Activated CD4-positive, CD25-positive, alpha-beta regulatory T cell treated with anti-CD3 and anti-CD28 coated beads, Interleukin-2, amount 50 U/mL, for 16 hours (primary cell): ENCODE measurements around the gene SCOC.

Source experiments
- DNase-seq: peaks from one replicate; pipeline ENCODE4 v3.0.0-alpha.2; 2020; ENCODE audit warnings: low read depth, low spot score

SCOC gene

GRCh38 chr4:140373328-140374129 lies at the start of gene SCOC:
TSS of gene SCOC (plus strand) at chr4:140373646. CDS start at chr4:140379171, 5,525 bp downstream.
- peak; percentile 97 for DNase-seq

GRCh38 chr4:140326395-140326993 lies 47.0 kb upstream of the SCOC start:
- no peak for DNase-seq

GRCh38 chr4:140330311-140330900 lies 43.0 kb upstream of the SCOC start:
- DNase-seq, result no peak

- DNase-seq, result no peak
Observed at GRCh38 chr4:140331245-140331644, 42.2 kb upstream of the SCOC start.

- no peak for DNase-seq
Observed at GRCh38 chr4:140331876-140332275, 41.6 kb upstream of the SCOC start.

GRCh38 chr4:140332734-140333133 lies 40.7 kb upstream of the SCOC start:
- no peak for DNase-seq

- no peak for DNase-seq
Observed at GRCh38 chr4:140333523-140333922, 39.9 kb upstream of the SCOC start.

- no peak for DNase-seq
Observed at GRCh38 chr4:140335076-140335475, 38.4 kb upstream of the SCOC start.

GRCh38 chr4:140336730-140337129 lies 36.7 kb upstream of the SCOC start:
- no peak for DNase-seq

GRCh38 chr4:140342620-140343019 lies 30.8 kb upstream of the SCOC start:
- no peak for DNase-seq

GRCh38 chr4:140343303-140343702 lies 30.1 kb upstream of the SCOC start:
- DNase-seq, result no peak

- DNase-seq, result no peak
Observed at GRCh38 chr4:140344101-140344500, 29.3 kb upstream of the SCOC start.

GRCh38 chr4:140344621-140345020 lies 28.8 kb upstream of the SCOC start:
- no peak for DNase-seq

- DNase-seq, result no peak
Observed at GRCh38 chr4:140346136-140346535, 27.3 kb upstream of the SCOC start.

- DNase-seq, result no peak
Observed at GRCh38 chr4:140349816-140350215, 23.6 kb upstream of the SCOC start.

GRCh38 chr4:140351093-140352075 lies 22.1 kb upstream of the SCOC start:
- DNase-seq, result no peak

- DNase-seq, result no peak
Observed at GRCh38 chr4:140353786-140354185, 19.7 kb upstream of the SCOC start.

- DNase-seq, result no peak
Observed at GRCh38 chr4:140355288-140355687, 18.2 kb upstream of the SCOC start.

GRCh38 chr4:140357868-140358267 lies 15.6 kb upstream of the SCOC start:
- no peak for DNase-seq

- DNase-seq, result no peak
Observed at GRCh38 chr4:140358281-140358680, 15.2 kb upstream of the SCOC start.

GRCh38 chr4:140359562-140360427 lies 13.7 kb upstream of the SCOC start:
- DNase-seq, result peak; percentile 69
